H1 (cell line): ENCODE measurements around the gene NKAIN2. TPM values are rescaled to one million over a fixed set of nuclear protein-coding genes. Genes with fewer than 3 reads are reported as not detected.

Source experiments
- CBX5 ChIP-seq: fragments of 300-800, 300-1000 bp; sonication (generic); IDR thresholded peaks from 2 replicates; pipeline ENCODE4 v1.7.1; 2016; ENCODE audit warnings: antibody characterized with exemption, low read length, low read depth
- E2F6 ChIP-seq: IDR thresholded peaks from 2 replicates; pipeline ENCODE4 v1.6.1; 2012; ENCODE audit warnings: inconsistent platforms
- EGR1 ChIP-seq: IDR thresholded peaks from 2 replicates; pipeline ENCODE4 v1.6.1; 2011; ENCODE audit warnings: low read depth, low read length, borderline replicate concordance
- FOSL1 ChIP-seq: IDR thresholded peaks from 2 replicates; pipeline ENCODE4 v1.6.1; 2011; ENCODE audit warnings: mild to moderate bottlenecking, low read depth, low read length, moderate library complexity; ENCODE audit not compliant: insufficient read depth
- KDM1A ChIP-seq: fragments of 200-600, 300-600 bp; sonication (generic); IDR thresholded peaks from 2 replicates; pipeline ENCODE4 v1.7.1; 2016; ENCODE audit warnings: mild to moderate bottlenecking, low read length, borderline replicate concordance
- MAX ChIP-seq: IDR thresholded peaks from 2 replicates; pipeline ENCODE4 v1.6.1; 2012; ENCODE audit warnings: inconsistent platforms
- polyA plus RNA-seq, 7 experiments: library from polyadenylated mRNA; depleted of rRNA in 3 of 7; stranded (reverse) in 5 of 7; unstranded in 2 of 7; fragments of >200 nt in 5 of 7; fragments of 200-250 nt in 2 of 7; gene quantifications; 1 replicate in 5 of 7; 2 replicates in 1 of 7; 4 replicates in 1 of 7; pipeline versions ENCODE4 v1.2.1 to v1.2.3, GENCODE V29; 2011 to 2013; ENCODE audit warnings: missing spikeins in 2 of 7, mixed read lengths in 2 of 7
- total RNA-seq: library from RNA; stranded (reverse); fragmentation: NEBNext Ultra II Directional; extraction: Animal tissue kit (Norgen Biotek cat#: 25700); gene quantifications from 2 replicates; pipeline ENCODE4 v1.2.1, GENCODE V29; 2021

The NKAIN2 gene
- total and polyA plus RNA-seq, 2 of the 8 experiments (the other 6 are each of a cell fraction or from before 2014, with no cell fraction given) = 0.20 to 0.34 TPM

- TF ChIP-seq E2F6 (no peak), CBX5 (no peak), EGR1 (no peak), MAX (no peak), FOSL1 (no peak), KDM1A (no peak)
Measured at GRCh38 chr6:124487623-124488431, 684.2 kb downstream of the NKAIN2 start (continued).
